Peyer's patch (tissue), 4 donors: ENCODE data around the gene FCGR3B. TPM values are rescaled to one million over a fixed set of nuclear protein-coding genes. Genes with fewer than 3 reads are reported as not detected.
"Not testable (repeated sequence)": the region's sequence is repeated elsewhere in the genome, so short reads cannot be mapped to it uniquely, and the experiment has no call there.

Source experiments
- DNase-seq, 3 donors: peaks; one replicate each; pipeline ENCODE4 v3.0.0-alpha.2; 2017 to 2019
- H3K27ac ChIP-seq, 4 donors: fragments of 200-600 bp; sonication (generic); one replicate each; pipeline ENCODE4 v1.5.1; 2016 to 2019
- H3K27me3 ChIP-seq, 2 donors: fragments of 200-600 bp; sonication (generic); one replicate each; pipeline ENCODE4 v1.5.1; 2019
- H3K36me3 ChIP-seq, 3 donors: fragments of 200-600 bp; sonication (generic); one replicate each; pipeline ENCODE4 v1.5.1; 2016 to 2019
- H3K4me1 ChIP-seq, 4 donors: fragments of 200-600 bp; sonication (generic); one replicate each; pipeline ENCODE4 v1.5.1; 2016 to 2019
- H3K4me3 ChIP-seq, 4 donors: fragments of 200-600 bp; sonication (generic); 1 replicate in 3 of 4; 2 replicates in 1 of 4; pipeline ENCODE4 v1.5.1; 2016 to 2019; ENCODE audit warnings: mild to moderate bottlenecking in 1 of 4
- H3K9me3 ChIP-seq, 4 donors: fragments of 200-600 bp; sonication (generic); one replicate each; pipeline ENCODE4 v1.5.1; 2016 to 2019; ENCODE audit warnings: mild to moderate bottlenecking in 1 of 4
- CTCF ChIP-seq, 6 experiments: fragments of 450-650 bp in 4 of 6; fragments of 200-600 bp in 2 of 6; sonication (generic) in 1 of 6; IDR thresholded peaks; one replicate each; pipeline ENCODE4 v1.5.1; 2017 to 2019; ENCODE audit warnings: antibody characterized with exemption in 6 of 6, mild to moderate bottlenecking in 3 of 6, moderate library complexity in 1 of 6
- total RNA-seq, 4 donors: library from RNA; depleted of rRNA; stranded (reverse); fragments of >200 nt; gene quantifications; one replicate each; pipeline ENCODE4 v1.1.0, GENCODE V29; 2016

FCGR3B gene
- total RNA-seq, 4 donors from 2014 or later = 6.6 TPM; not detected in 3

- not testable (repeated sequence) for H3K4me1 ChIP-seq, H3K4me3 ChIP-seq, H3K36me3 ChIP-seq, H3K9me3 ChIP-seq, H3K27me3 ChIP-seq, DNase-seq
- peak within 1 kb of the TSS in 1 of 4 donors; percentile 38 for H3K27ac ChIP-seq
Observed at GRCh38 chr1:161662684-161663339, 31.8 kb upstream of the FCGR3B start, which contains the start of gene FCGR2B. Gene FCGR2B (plus strand): TSS chr1:161663143. CDS start chr1:161663242, 99 bp downstream.

- H3K27me3 ChIP-seq, H3K4me1 ChIP-seq, H3K27ac ChIP-seq, H3K36me3 ChIP-seq, H3K9me3 ChIP-seq, H3K4me3 ChIP-seq, DNase-seq: not testable (repeated sequence)
Observed at GRCh38 chr1:161661660-161662311, 30.8 kb upstream of the FCGR3B start.

- not testable (repeated sequence) for H3K36me3 ChIP-seq, H3K9me3 ChIP-seq, H3K4me3 ChIP-seq, H3K27ac ChIP-seq, H3K4me1 ChIP-seq, H3K27me3 ChIP-seq, DNase-seq
Observed at GRCh38 chr1:161658524-161658923, 27.5 kb upstream of the FCGR3B start.

GRCh38 chr1:161653971-161654370 is 23.0 kb upstream of the FCGR3B start:
- not testable (repeated sequence) for H3K9me3 ChIP-seq, H3K4me3 ChIP-seq, H3K27ac ChIP-seq, H3K36me3 ChIP-seq, H3K27me3 ChIP-seq, DNase-seq, H3K4me1 ChIP-seq

- H3K27me3 ChIP-seq, H3K27ac ChIP-seq, H3K4me1 ChIP-seq, H3K36me3 ChIP-seq, H3K9me3 ChIP-seq, H3K4me3 ChIP-seq, DNase-seq: not testable (repeated sequence)
Observed at GRCh38 chr1:161653541-161653940, 22.6 kb upstream of the FCGR3B start.

GRCh38 chr1:161647507-161648360 is 16.8 kb upstream of the FCGR3B start:
- H3K4me3 ChIP-seq, H3K27ac ChIP-seq, H3K9me3 ChIP-seq, H3K27me3 ChIP-seq, H3K4me1 ChIP-seq, DNase-seq, H3K36me3 ChIP-seq: not testable (repeated sequence)
- peak in 3 of 6 experiments; percentile 9 to 28 (median 20) for TF ChIP-seq CTCF (IDR thresholded peaks at IDR 0.05)

- H3K4me1 ChIP-seq, H3K4me3 ChIP-seq, H3K9me3 ChIP-seq, H3K36me3 ChIP-seq, DNase-seq, H3K27ac ChIP-seq, H3K27me3 ChIP-seq: not testable (repeated sequence)
Observed at GRCh38 chr1:161644855-161645254, 13.9 kb upstream of the FCGR3B start.

- not testable (repeated sequence) for H3K36me3 ChIP-seq, H3K4me3 ChIP-seq, H3K4me1 ChIP-seq, DNase-seq, H3K9me3 ChIP-seq, H3K27ac ChIP-seq, H3K27me3 ChIP-seq
Observed at GRCh38 chr1:161643481-161644208, 12.7 kb upstream of the FCGR3B start.

GRCh38 chr1:161642697-161643096 is 11.7 kb upstream of the FCGR3B start:
- not testable (repeated sequence) for DNase-seq, H3K9me3 ChIP-seq, H3K27ac ChIP-seq, H3K36me3 ChIP-seq, H3K4me1 ChIP-seq, H3K27me3 ChIP-seq, H3K4me3 ChIP-seq

- DNase-seq, H3K4me3 ChIP-seq, H3K4me1 ChIP-seq, H3K27ac ChIP-seq, H3K36me3 ChIP-seq, H3K27me3 ChIP-seq, H3K9me3 ChIP-seq: not testable (repeated sequence)
Observed at GRCh38 chr1:161639203-161639602, 8.2 kb upstream of the FCGR3B start.

GRCh38 chr1:161638251-161638993 is 7.4 kb upstream of the FCGR3B start:
- H3K4me3 ChIP-seq, H3K27me3 ChIP-seq, H3K36me3 ChIP-seq, H3K27ac ChIP-seq, DNase-seq, H3K4me1 ChIP-seq, H3K9me3 ChIP-seq: not testable (repeated sequence)

GRCh38 chr1:161636976-161637375 is 6.0 kb upstream of the FCGR3B start:
- not testable (repeated sequence) for H3K4me1 ChIP-seq, H3K27ac ChIP-seq, H3K4me3 ChIP-seq, H3K9me3 ChIP-seq, H3K36me3 ChIP-seq, DNase-seq, H3K27me3 ChIP-seq
